Transverse colon (tissue), 3 donors: Measurements from ENCODE around the gene RSRC1.

Experiments used
- EP300 ChIP-seq: sonication (generic); formaldehyde crosslinking; IDR thresholded peaks from one replicate; pipeline ENCODE4 v1.6.1; 2017; ENCODE audit warnings: antibody characterized with exemption, low read depth
- POLR2A ChIP-seq: fragments of 450-650 bp; IDR thresholded peaks from one replicate; pipeline ENCODE4 v1.6.1; 2016; ENCODE audit warnings: antibody characterized with exemption, mild to moderate bottlenecking, moderate library complexity
- POLR2AphosphoS5 ChIP-seq, 3 donors: sonication (generic); formaldehyde crosslinking; IDR thresholded peaks; one replicate each; pipeline ENCODE4 v1.6.1; 2016; ENCODE audit warnings: antibody characterized with exemption in 3 of 3

- no peak for TF ChIP-seq EP300
- no peak for TF ChIP-seq POLR2AphosphoS5 (IDR thresholded peaks at IDR 0.05)
- no peak for TF ChIP-seq POLR2A
These were observed 333.7 kb downstream of the RSRC1 start for GRCh38 chr3:158443632-158444031.
